A673 (cell line): Measurements from ENCODE around the gene L3HYPDH.

Source experiments
- EZH2 ChIP-seq: fragments of 200-600 bp; sonication (generic); IDR thresholded peaks from 2 replicates; pipeline ENCODE4 v1.6.1; 2017; ENCODE audit warnings: borderline replicate concordance, low read depth, mild to moderate bottlenecking, mixed read lengths, antibody characterized with exemption, low read length; ENCODE audit not compliant: poor library complexity, severe bottlenecking
- TF ChIP-seq, protein P1 (sequence below): fragments of 300-800, 200-600 bp; sonication (generic); conservative IDR thresholded peaks from 2 replicates; pipeline ENCODE4 v1.5.1; 2017; ENCODE audit warnings: low read depth, mild to moderate bottlenecking, antibody characterized with exemption, low read length, moderate library complexity, mixed read lengths

DNA sequence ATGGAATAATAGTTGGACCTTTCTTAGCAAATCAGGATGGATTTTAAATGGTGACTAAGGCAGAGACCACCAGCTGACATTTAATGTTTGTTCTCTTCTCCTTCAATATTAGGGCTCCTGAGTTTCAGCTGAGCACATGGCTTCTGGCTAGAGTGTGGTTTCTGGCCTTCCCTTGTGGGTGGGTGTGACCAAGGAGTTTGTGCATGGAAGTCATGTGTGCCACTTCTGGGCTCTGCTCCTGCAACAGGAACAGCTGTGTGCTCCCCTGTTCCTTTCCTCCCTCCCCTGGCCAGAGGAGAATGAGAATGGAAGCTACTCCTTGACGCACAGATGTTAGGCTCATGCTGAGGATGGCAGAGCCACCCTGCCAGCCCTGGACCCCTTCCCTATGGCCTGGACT, 48.2 kb upstream of the L3HYPDH start:
- TF ChIP-seq, protein P1, sequence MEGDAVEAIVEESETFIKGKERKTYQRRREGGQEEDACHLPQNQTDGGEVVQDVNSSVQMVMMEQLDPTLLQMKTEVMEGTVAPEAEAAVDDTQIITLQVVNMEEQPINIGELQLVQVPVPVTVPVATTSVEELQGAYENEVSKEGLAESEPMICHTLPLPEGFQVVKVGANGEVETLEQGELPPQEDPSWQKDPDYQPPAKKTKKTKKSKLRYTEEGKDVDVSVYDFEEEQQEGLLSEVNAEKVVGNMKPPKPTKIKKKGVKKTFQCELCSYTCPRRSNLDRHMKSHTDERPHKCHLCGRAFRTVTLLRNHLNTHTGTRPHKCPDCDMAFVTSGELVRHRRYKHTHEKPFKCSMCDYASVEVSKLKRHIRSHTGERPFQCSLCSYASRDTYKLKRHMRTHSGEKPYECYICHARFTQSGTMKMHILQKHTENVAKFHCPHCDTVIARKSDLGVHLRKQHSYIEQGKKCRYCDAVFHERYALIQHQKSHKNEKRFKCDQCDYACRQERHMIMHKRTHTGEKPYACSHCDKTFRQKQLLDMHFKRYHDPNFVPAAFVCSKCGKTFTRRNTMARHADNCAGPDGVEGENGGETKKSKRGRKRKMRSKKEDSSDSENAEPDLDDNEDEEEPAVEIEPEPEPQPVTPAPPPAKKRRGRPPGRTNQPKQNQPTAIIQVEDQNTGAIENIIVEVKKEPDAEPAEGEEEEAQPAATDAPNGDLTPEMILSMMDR, result no peak
- TF ChIP-seq EZH2, result no peak
